ENCODE measurements around the gene GALNTL6.

GRCh38 chr4:171875291-171875690 is 62.1 kb downstream of the GALNTL6 start:
- TF ChIP-seq CTCF (IDR thresholded peaks at IDR 0.05), result no peak
- TF ChIP-seq POLR2A (IDR thresholded peaks at IDR 0.05), result no peak

Data from lower leg skin (tissue), 3 donors.